OCI-LY1 (cell line): Measurements from ENCODE around the gene USP24.

Experiments
- H2AFZ ChIP-seq: fragments of 200-600 bp; sonication (generic), shearing (Covaris generic); 2 replicates; pipeline ENCODE4 v1.6.0; 2014; ENCODE audit warnings: antibody characterized with exemption, mild to moderate bottlenecking, low read length
- H3F3A ChIP-seq: fragments of 200-600 bp; sonication (generic), shearing (Covaris generic); 2 replicates; pipeline ENCODE4 v1.6.0; 2014; ENCODE audit warnings: mild to moderate bottlenecking, antibody characterized with exemption, low read length, moderate library complexity; ENCODE audit not compliant: insufficient read depth
- H3K27ac ChIP-seq: fragments of 200-600 bp; sonication (generic); 2 replicates; pipeline ENCODE4 v1.5.1; 2014; ENCODE audit warnings: low read length, mixed run types, mild to moderate bottlenecking, low read depth; ENCODE audit not compliant: poor library complexity, severe bottlenecking
- H3K27me3 ChIP-seq: fragments of 200-600 bp; sonication (generic); 2 replicates; pipeline ENCODE4 v1.6.0; 2014; ENCODE audit warnings: antibody characterized with exemption, mild to moderate bottlenecking, low read length, moderate library complexity; ENCODE audit not compliant: insufficient read depth
- H3K36me3 ChIP-seq: fragments of 200-600 bp; sonication (generic); 2 replicates; pipeline ENCODE4 v1.6.1; 2014; ENCODE audit warnings: mild to moderate bottlenecking, antibody characterized with exemption, low read length, moderate library complexity, mixed read lengths; ENCODE audit not compliant: insufficient read depth
- H3K4me1 ChIP-seq: fragments of 200-600 bp; sonication (generic); 2 replicates; pipeline ENCODE4 v1.5.1; 2014; ENCODE audit warnings: mild to moderate bottlenecking, low read length, moderate library complexity; ENCODE audit not compliant: insufficient read depth, severe bottlenecking
- H3K4me2 ChIP-seq: fragments of 200-600 bp; sonication (generic), shearing (Covaris generic); 2 replicates; pipeline ENCODE4 v1.6.1; 2014; ENCODE audit warnings: low read length
- H3K4me3 ChIP-seq: fragments of 200-600 bp; sonication (generic); 2 replicates; pipeline ENCODE4 v1.5.1; 2014; ENCODE audit warnings: low read length, low read depth, mild to moderate bottlenecking, mixed read lengths; ENCODE audit not compliant: poor library complexity, severe bottlenecking
- H3K79me2 ChIP-seq: fragments of 200-600 bp; shearing (Covaris generic); 2 replicates; pipeline ENCODE4 v1.6.1; 2016; ENCODE audit warnings: mixed run types, low read length, mixed read lengths; ENCODE audit not compliant: insufficient read depth
- H3K9ac ChIP-seq: fragments of 200-600 bp; sonication (generic), shearing (Covaris generic); 2 replicates; pipeline ENCODE4 v1.6.1; 2014; ENCODE audit warnings: mild to moderate bottlenecking, low read length, mixed read lengths
- H3K9me2 ChIP-seq: fragments of 200-600 bp; sonication (generic), shearing (Covaris generic); 2 replicates; pipeline ENCODE4 v1.6.1; 2014; ENCODE audit warnings: low read depth, mild to moderate bottlenecking, low read length, mixed read lengths
- H3K9me3 ChIP-seq: fragments of 200-600 bp; shearing (Covaris generic); 2 replicates; pipeline ENCODE4 v1.6.1; 2014; ENCODE audit warnings: low read length, mixed read lengths
- H4K20me1 ChIP-seq: fragments of 200-600 bp; sonication (generic), shearing (Covaris generic); 2 replicates; pipeline ENCODE4 v1.6.0; 2016; ENCODE audit warnings: mild to moderate bottlenecking, low read length; ENCODE audit not compliant: insufficient read depth
- CTCF ChIP-seq: fragments of 200-600 bp; sonication (generic), shearing (Covaris generic); IDR thresholded peaks from 2 replicates; pipeline ENCODE4 v1.5.1; 2017; ENCODE audit warnings: mild to moderate bottlenecking, antibody characterized with exemption, low read length, moderate library complexity, mixed read lengths
- EZH2 ChIP-seq: fragments of 200-600 bp; sonication (generic), shearing (Covaris generic); IDR thresholded peaks from 2 replicates; pipeline ENCODE4 v1.8.0; 2017; ENCODE audit warnings: borderline replicate concordance, mixed run types, mild to moderate bottlenecking, antibody characterized with exemption, low read length, moderate library complexity, mixed read lengths

The USP24 gene

GRCh38 chr1:55216096-55216495 lies 932 bp upstream of the USP24 start:
- Histone ChIP-seq H3F3A (no peaks in the 10 kb centered on the region), H3K4me1 (peaks cover 57% of the 10 kb centered on the region), H3K27me3 (no peaks in the 10 kb centered on the region), H4K20me1 (no peaks in the 10 kb centered on the region), H2AFZ (peak overlapping the region; percentile 78; the same call in 1 of the 2 replicates), H3K9me2 (no peaks in the 10 kb centered on the region), H3K36me3 (no peaks in the 10 kb centered on the region), H3K27ac (peak overlapping the region; percentile 78), H3K79me2 (peaks cover 16% of the 10 kb centered on the region), H3K4me3 (peak overlapping the region; percentile 93), H3K9ac (peak overlapping the region; percentile 97), H3K4me2 (peak overlapping the region; percentile 99), H3K9me3 (no peaks in the 10 kb centered on the region)
- TF ChIP-seq EZH2 (no peak), CTCF (no peak)

- peak overlapping the region; percentile 93 for H3K4me3 ChIP-seq
- H3K9me3 ChIP-seq: no peaks in the 10 kb centered on the region
- H3K9ac ChIP-seq: peak overlapping the region; percentile 97
- H3K79me2 ChIP-seq: peaks cover 29% of the 10 kb centered on the region
- H4K20me1 ChIP-seq: no peaks in the 10 kb centered on the region
- peaks cover 69% of the 10 kb centered on the region for H3K4me1 ChIP-seq
- H3K36me3 ChIP-seq: no peaks in the 10 kb centered on the region
- no peaks in the 10 kb centered on the region for H3K27me3 ChIP-seq
- no peaks in the 10 kb centered on the region for H3F3A ChIP-seq
- H3K27ac ChIP-seq: peak overlapping the region; percentile 78
- H3K9me2 ChIP-seq: no peaks in the 10 kb centered on the region
- H3K4me2 ChIP-seq: peak overlapping the region; percentile 99
- TF ChIP-seq EZH2 (no peak), CTCF (no peak)
- H2AFZ ChIP-seq: no peak overlapping the region
Observed at GRCh38 chr1:55214934-55215193, 300 bp downstream of the USP24 start.

- Histone ChIP-seq H3K27me3 (no peaks in the 10 kb centered on the region), H4K20me1 (no peaks in the 10 kb centered on the region), H3F3A (no peaks in the 10 kb centered on the region), H2AFZ (no peak overlapping the region), H3K36me3 (no peaks in the 10 kb centered on the region), H3K4me3 (peak overlapping the region; percentile 93), H3K9me3 (no peaks in the 10 kb centered on the region), H3K27ac (peak overlapping the region; percentile 78), H3K4me2 (peak overlapping the region; percentile 99), H3K9me2 (no peaks in the 10 kb centered on the region), H3K79me2 (peaks cover 33% of the 10 kb centered on the region), H3K4me1 (peaks cover 74% of the 10 kb centered on the region), H3K9ac (peak overlapping the region; percentile 97)
- TF ChIP-seq CTCF (no peak), EZH2 (no peak)
Observed at GRCh38 chr1:55214212-55214933, 791 bp downstream of the USP24 start.
